H1 (cell line): ENCODE data around the gene CACNB2. TPM values are rescaled to one million over a fixed set of nuclear protein-coding genes. Genes with fewer than 3 reads are reported as not detected.

Experiments
- CBX8 ChIP-seq: fragments of 300-800, 300-1000 bp; sonication (generic); IDR thresholded peaks from 2 replicates; pipeline ENCODE4 v1.7.1; 2016; ENCODE audit warnings: low read depth, low read length, borderline replicate concordance
- CHD7 ChIP-seq: fragments of 300-600 bp; sonication (generic); IDR thresholded peaks from 2 replicates; pipeline ENCODE4 v1.7.1; 2012; ENCODE audit warnings: low read length, moderate library complexity, mild to moderate bottlenecking, inconsistent platforms; ENCODE audit not compliant: insufficient replicate concordance
- KDM4A ChIP-seq: IDR thresholded peaks from one replicate; pipeline ENCODE4 v1.7.1; 2012; ENCODE audit warnings: low read depth, mild to moderate bottlenecking, moderate library complexity, low read length, inconsistent platforms; ENCODE audit not compliant: severe bottlenecking
- POLR2A ChIP-seq, 2 experiments: IDR thresholded peaks; 1 replicate in 1 of 2; 2 replicates in 1 of 2; pipeline ENCODE4 v1.6.1; 2011; ENCODE audit warnings: low read depth in 2 of 2, low read length in 2 of 2, mild to moderate bottlenecking in 2 of 2; ENCODE audit errors: control extremely low read depth in 1 of 2
- polyA plus RNA-seq, 7 experiments: library from polyadenylated mRNA; depleted of rRNA in 3 of 7; stranded (reverse) in 5 of 7; unstranded in 2 of 7; fragments of >200 nt in 5 of 7; fragments of 200-250 nt in 2 of 7; gene quantifications; 1 replicate in 5 of 7; 2 replicates in 1 of 7; 4 replicates in 1 of 7; pipeline versions ENCODE4 v1.2.1 to v1.2.3, GENCODE V29; 2011 to 2013; ENCODE audit warnings: missing spikeins in 2 of 7, mixed read lengths in 2 of 7
- total RNA-seq: library from RNA; stranded (reverse); fragmentation: NEBNext Ultra II Directional; extraction: Animal tissue kit (Norgen Biotek cat#: 25700); gene quantifications from 2 replicates; pipeline ENCODE4 v1.2.1, GENCODE V29; 2021

The CACNB2 gene
- total and polyA plus RNA-seq, 2 of the 8 experiments (the other 6 are each of a cell fraction or from before 2014, with no cell fraction given), result 2.4 to 3.2 TPM

- TF ChIP-seq CHD7 (no peak), KDM4A (no peak), CBX8 (no peak), POLR2A (IDR thresholded peaks at IDR 0.05; ENCODE audit: control extremely low read depth in 1 of 2, low read depth in 2 of 2, low read length in 2 of 2) (no peak)
- TF ChIP-seq, all 59 proteins: peak for 0
These were observed 289.1 kb downstream of the CACNB2 start (continued) for GRCh38 chr10:18429335-18429734.
